ENCODE data around the gene NCOA6.

NCOA6 gene

GRCh38 chr20:34834459-34834893 is 9.0 kb upstream of the NCOA6 start:
- Histone ChIP-seq H3K27me3 (replicated peaks in 2 of 5; ENCODE audit: control insufficient read depth in 4 of 5, insufficient read depth in 5 of 5, low read length in 4 of 5) (peaks cover 0 to 2% (median 0%) of the 10 kb centered on the region in 5 experiments), H3K36me3 (ENCODE audit: control insufficient read depth in 4 of 4, insufficient read depth in 4 of 4, low read length in 3 of 4) (no peaks in the 10 kb centered on the region), H3K27ac (ENCODE audit: insufficient read depth in 1 of 2, low read depth in 1 of 2, low read length in 2 of 2, poor library complexity in 1 of 2, severe bottlenecking in 2 of 2) (no peak overlapping the region), H3K4me3 (ENCODE audit: control insufficient read depth in 1 of 7, extremely low read depth in 1 of 7, insufficient read depth in 4 of 7, low read depth in 2 of 7, low read length in 6 of 7) (no peak overlapping the region), H3K9me3 (ENCODE audit: control extremely low read depth in 1 of 5, control insufficient read depth in 4 of 5, insufficient read depth in 2 of 5, low read depth in 1 of 5, low read length in 4 of 5) (no peaks in the 10 kb centered on the region), H3K4me1 (ENCODE audit: control extremely low read depth in 1 of 4, control insufficient read depth in 4 of 4, insufficient read depth in 4 of 4, low read length in 3 of 4) (peaks cover 0 to 8% (median 0%) of the 10 kb centered on the region in 4 experiments)
- ChIA-PET POLR2A (no interaction called here), CTCF (interaction anchor here (0.6 to 3.1 kb wide), 9 partner anchors 14 to 138 kb away, joined by 3 to 13 read pairs (median 5); partner anchors contain the start of genes GSS and MYH7B)
- DNase-seq, result peak; percentile 40 to 68 (median 64)
- 65% methylated on average over 5 of the region's 6 CpGs for WGBS (ENCODE audit: insufficient coverage)

- DNase-seq, result peak in 2 of 3 donors; percentile 37 to 55
- POLR2A ChIA-PET, result no interaction called here
- Histone ChIP-seq H3K27ac (ENCODE audit: insufficient read depth in 1 of 2, low read depth in 1 of 2, low read length in 2 of 2, poor library complexity in 1 of 2, severe bottlenecking in 2 of 2) (no peak overlapping the region), H3K36me3 (ENCODE audit: control insufficient read depth in 4 of 4, insufficient read depth in 4 of 4, low read length in 3 of 4) (no peaks in the 10 kb centered on the region), H3K4me1 (ENCODE audit: control extremely low read depth in 1 of 4, control insufficient read depth in 4 of 4, insufficient read depth in 4 of 4, low read length in 3 of 4) (peaks cover 0 to 8% (median 0%) of the 10 kb centered on the region in 4 experiments), H3K27me3 (replicated peaks in 2 of 5; ENCODE audit: control insufficient read depth in 4 of 5, insufficient read depth in 5 of 5, low read length in 4 of 5) (peaks cover 0 to 2% (median 0%) of the 10 kb centered on the region in 5 experiments), H3K4me3 (ENCODE audit: control insufficient read depth in 1 of 7, extremely low read depth in 1 of 7, insufficient read depth in 4 of 7, low read depth in 2 of 7, low read length in 6 of 7) (no peak overlapping the region), H3K9me3 (ENCODE audit: control extremely low read depth in 1 of 5, control insufficient read depth in 4 of 5, insufficient read depth in 2 of 5, low read depth in 1 of 5, low read length in 4 of 5) (no peaks in the 10 kb centered on the region)
- CTCF ChIA-PET, result interaction anchor here (1.6 kb wide), 1 partner anchor 124 kb away, joined by 7 read pairs; the partner anchor contains the start of genes GSS and MYH7B
- 71% methylated on average over 2 of the region's 5 CpGs for WGBS (ENCODE audit: insufficient coverage)
These were observed 6.5 kb upstream of the NCOA6 start for GRCh38 chr20:34831936-34832335.

GRCh38 chr20:34829191-34829590 is 3.7 kb upstream of the NCOA6 start:
- WGBS (ENCODE audit: insufficient coverage), result 79% methylated on average over 2 of the region's 3 CpGs
- Histone ChIP-seq H3K9me3 (ENCODE audit: control extremely low read depth in 1 of 5, control insufficient read depth in 4 of 5, insufficient read depth in 2 of 5, low read depth in 1 of 5, low read length in 4 of 5) (no peaks in the 10 kb centered on the region), H3K27ac (ENCODE audit: insufficient read depth in 1 of 2, low read depth in 1 of 2, low read length in 2 of 2, poor library complexity in 1 of 2, severe bottlenecking in 2 of 2) (no peak overlapping the region), H3K36me3 (ENCODE audit: control insufficient read depth in 4 of 4, insufficient read depth in 4 of 4, low read length in 3 of 4) (no peaks in the 10 kb centered on the region), H3K27me3 (replicated peaks in 2 of 5; ENCODE audit: control insufficient read depth in 4 of 5, insufficient read depth in 5 of 5, low read length in 4 of 5) (peaks cover 0 to 2% (median 0%) of the 10 kb centered on the region in 5 experiments), H3K4me1 (ENCODE audit: control extremely low read depth in 1 of 4, control insufficient read depth in 4 of 4, insufficient read depth in 4 of 4, low read length in 3 of 4) (peaks cover under 1 to 19% (median 8%) of the 10 kb centered on the region in 4 experiments), H3K4me3 (ENCODE audit: control insufficient read depth in 1 of 7, extremely low read depth in 1 of 7, insufficient read depth in 4 of 7, low read depth in 2 of 7, low read length in 6 of 7) (no peak overlapping the region)
- ChIA-PET CTCF (interaction anchor here (0.9 to 1.1 kb wide), 2 partner anchors 37 to 130 kb away, joined by 3 to 4 read pairs; no protein-coding TSS in a partner anchor), POLR2A (interaction anchor here (0.7 kb wide), 1 partner anchor 274 kb away, joined by 4 read pairs; no protein-coding TSS in a partner anchor)
- DNase-seq, result peak in 2 of 3 donors; percentile 12 to 27

- DNase-seq, result peak; percentile 62 to 84 (median 76)
- peak overlapping the region; percentile 74 to 88 for H3K27ac ChIP-seq (ENCODE audit: insufficient read depth in 1 of 2, low read depth in 1 of 2, low read length in 2 of 2, poor library complexity in 1 of 2, severe bottlenecking in 2 of 2)
- H3K9me3 ChIP-seq (ENCODE audit: control extremely low read depth in 1 of 5, control insufficient read depth in 4 of 5, insufficient read depth in 2 of 5, low read depth in 1 of 5, low read length in 4 of 5), result no peaks in the 10 kb centered on the region
- WGBS (ENCODE audit: insufficient coverage), result under 1% methylated on average over 60 of the region's 68 CpGs
- peaks cover 0 to 2% (median 0%) of the 10 kb centered on the region in 4 experiments for H3K36me3 ChIP-seq (ENCODE audit: control insufficient read depth in 4 of 4, insufficient read depth in 4 of 4, low read length in 3 of 4)
- no peaks in the 10 kb centered on the region for H3K27me3 ChIP-seq (replicated peaks in 2 of 5; ENCODE audit: control insufficient read depth in 4 of 5, insufficient read depth in 5 of 5, low read length in 4 of 5)
- CTCF ChIA-PET, result interaction anchor here (1.0 to 1.6 kb wide), 2 partner anchors 50 to 462 kb away, joined by 3 read pairs; partner anchors contain the start of gene ITCH
- POLR2A ChIA-PET, result no interaction called here
- peak overlapping the region; percentile 46 to 99 (median 87) for H3K4me3 ChIP-seq (ENCODE audit: control insufficient read depth in 1 of 7, extremely low read depth in 1 of 7, insufficient read depth in 4 of 7, low read depth in 2 of 7, low read length in 6 of 7)
- peaks cover 9 to 21% (median 13%) of the 10 kb centered on the region in 4 experiments for H3K4me1 ChIP-seq (ENCODE audit: control extremely low read depth in 1 of 4, control insufficient read depth in 4 of 4, insufficient read depth in 4 of 4, low read length in 3 of 4)
These were observed 483 bp downstream of the NCOA6 start for GRCh38 chr20:34824806-34825529.

- ChIA-PET POLR2A (no interaction called here), CTCF (interaction anchor here (1.0 to 1.6 kb wide), 3 partner anchors 9 to 461 kb away, joined by 3 to 4 read pairs (median 3); partner anchors contain the start of gene ITCH)
- 0% methylated on average over 2 of the region's 2 CpGs for WGBS (ENCODE audit: insufficient coverage)
- peak overlapping the region; percentile 74 to 88 for H3K27ac ChIP-seq (ENCODE audit: insufficient read depth in 1 of 2, low read depth in 1 of 2, low read length in 2 of 2, poor library complexity in 1 of 2, severe bottlenecking in 2 of 2)
- H3K4me1 ChIP-seq (ENCODE audit: control extremely low read depth in 1 of 4, control insufficient read depth in 4 of 4, insufficient read depth in 4 of 4, low read length in 3 of 4), result peaks cover 9 to 21% (median 13%) of the 10 kb centered on the region in 4 experiments
- peaks cover 0 to 2% (median 0%) of the 10 kb centered on the region in 4 experiments for H3K36me3 ChIP-seq (ENCODE audit: control insufficient read depth in 4 of 4, insufficient read depth in 4 of 4, low read length in 3 of 4)
- no peaks in the 10 kb centered on the region for H3K27me3 ChIP-seq (replicated peaks in 2 of 5; ENCODE audit: control insufficient read depth in 4 of 5, insufficient read depth in 5 of 5, low read length in 4 of 5)
- DNase-seq, result peak; percentile 58 to 77 (median 76)
- peak overlapping the region; percentile 46 to 99 (median 87) for H3K4me3 ChIP-seq (ENCODE audit: control insufficient read depth in 1 of 7, extremely low read depth in 1 of 7, insufficient read depth in 4 of 7, low read depth in 2 of 7, low read length in 6 of 7)
- H3K9me3 ChIP-seq (ENCODE audit: control extremely low read depth in 1 of 5, control insufficient read depth in 4 of 5, insufficient read depth in 2 of 5, low read depth in 1 of 5, low read length in 4 of 5), result no peaks in the 10 kb centered on the region
These were observed 1.0 kb downstream of the NCOA6 start for GRCh38 chr20:34824452-34824805.

GRCh38 chr20:34824026-34824425 is 1.4 kb downstream of the NCOA6 start:
- Histone ChIP-seq H3K27me3 (replicated peaks in 2 of 5; ENCODE audit: control insufficient read depth in 4 of 5, insufficient read depth in 5 of 5, low read length in 4 of 5) (no peaks in the 10 kb centered on the region), H3K9me3 (ENCODE audit: control extremely low read depth in 1 of 5, control insufficient read depth in 4 of 5, insufficient read depth in 2 of 5, low read depth in 1 of 5, low read length in 4 of 5) (no peaks in the 10 kb centered on the region), H3K4me3 (ENCODE audit: control insufficient read depth in 1 of 7, extremely low read depth in 1 of 7, insufficient read depth in 4 of 7, low read depth in 2 of 7, low read length in 6 of 7) (peak overlapping the region in 6 of 7 experiments; percentile 80 to 99 (median 88)), H3K4me1 (ENCODE audit: control extremely low read depth in 1 of 4, control insufficient read depth in 4 of 4, insufficient read depth in 4 of 4, low read length in 3 of 4) (peaks cover 9 to 21% (median 13%) of the 10 kb centered on the region in 4 experiments), H3K27ac (ENCODE audit: insufficient read depth in 1 of 2, low read depth in 1 of 2, low read length in 2 of 2, poor library complexity in 1 of 2, severe bottlenecking in 2 of 2) (peak overlapping the region in 1 of 2 experiments; percentile 88), H3K36me3 (ENCODE audit: control insufficient read depth in 4 of 4, insufficient read depth in 4 of 4, low read length in 3 of 4) (peaks cover 0 to 2% (median 0%) of the 10 kb centered on the region in 4 experiments)
- ChIA-PET CTCF (interaction anchor here (1.1 to 1.6 kb wide), 2 partner anchors 9 to 51 kb away, joined by 3 to 4 read pairs; no protein-coding TSS in a partner anchor), POLR2A (no interaction called here)
- WGBS (ENCODE audit: insufficient coverage), result 10% methylated on average over 1 of the region's 1 CpG
- DNase-seq, result no peak
